HG02943 (cell line): ENCODE data around the gene PHLDB2.
A peak's percentile ranks its signal among the peaks of the same experiment; 100 is the strongest.

Experiments used
- ATAC-seq: cut with Tn5 transposase; IDR thresholded peaks from one replicate; pipeline ENCODE4 v1.9.1; 2021; ENCODE audit warnings: mild to moderate bottlenecking, low read depth, moderate library complexity; ENCODE audit not compliant: unreplicated experiment

Gene PHLDB2

DNA sequence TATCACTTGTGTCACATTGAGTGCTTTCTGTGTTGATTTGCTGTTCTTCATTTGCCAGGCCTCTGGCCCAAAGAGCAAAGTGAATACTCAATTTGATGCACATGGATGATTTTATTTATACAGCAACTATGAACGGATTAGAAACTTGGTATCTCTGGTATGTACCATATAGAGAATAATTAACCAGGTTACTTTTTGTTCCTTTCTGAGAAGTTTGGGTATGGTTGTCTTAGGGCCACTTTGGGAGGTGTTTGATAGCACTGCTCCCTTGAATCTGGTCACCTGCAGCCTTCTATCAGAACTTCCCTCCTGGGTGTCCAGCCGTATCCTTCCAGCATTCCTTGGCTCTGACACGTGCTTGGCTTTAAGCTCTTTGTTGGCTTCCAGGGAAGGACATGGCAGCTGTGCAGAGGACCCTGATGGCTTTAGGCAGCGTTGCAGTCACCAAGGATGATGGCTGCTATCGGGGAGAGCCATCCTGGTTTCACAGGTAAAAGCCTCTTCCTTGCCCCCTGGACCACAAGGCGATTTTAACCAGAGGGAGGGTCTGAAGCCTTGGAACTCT, 152.4 kb downstream of the PHLDB2 start:
- no peak for ATAC-seq

DNA sequence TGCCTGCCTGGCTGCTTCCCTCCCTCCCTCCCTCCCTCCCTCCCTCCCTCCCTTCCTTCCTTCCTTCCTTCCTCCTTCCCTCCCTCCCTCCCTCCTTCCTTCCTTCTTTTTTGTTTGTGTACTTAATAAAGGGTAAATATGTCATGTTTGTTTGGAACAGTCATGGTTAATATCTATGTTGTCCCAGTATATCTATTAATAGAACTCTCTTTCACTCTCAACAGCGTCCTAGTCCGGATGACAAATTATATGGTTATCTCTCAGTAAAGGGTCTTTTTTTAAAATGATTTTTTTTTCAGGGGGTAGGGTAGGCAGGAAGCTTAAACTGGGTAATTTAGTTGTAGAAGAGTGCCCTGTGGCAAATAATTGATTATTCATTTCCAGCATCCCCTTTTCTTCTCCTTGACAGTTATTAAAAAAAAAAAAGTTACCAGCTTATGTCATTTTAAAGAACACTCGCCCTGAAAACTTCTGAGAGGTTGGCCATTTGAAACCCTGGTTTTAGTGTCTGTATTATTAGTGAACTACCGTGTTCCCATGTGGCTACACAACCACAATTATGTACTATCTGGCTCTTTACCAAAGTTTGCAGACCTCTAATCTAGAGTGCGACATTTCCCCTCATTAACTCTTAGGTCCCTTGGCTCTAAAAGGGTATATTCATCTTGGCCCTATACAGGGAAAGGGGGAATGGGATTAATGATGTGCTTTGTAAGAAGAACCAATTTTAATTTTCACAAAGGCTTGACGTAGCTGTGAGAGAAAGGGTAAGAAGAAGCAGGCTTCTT, 153.3 kb downstream of the PHLDB2 start:
- ATAC-seq, result no peak

DNA sequence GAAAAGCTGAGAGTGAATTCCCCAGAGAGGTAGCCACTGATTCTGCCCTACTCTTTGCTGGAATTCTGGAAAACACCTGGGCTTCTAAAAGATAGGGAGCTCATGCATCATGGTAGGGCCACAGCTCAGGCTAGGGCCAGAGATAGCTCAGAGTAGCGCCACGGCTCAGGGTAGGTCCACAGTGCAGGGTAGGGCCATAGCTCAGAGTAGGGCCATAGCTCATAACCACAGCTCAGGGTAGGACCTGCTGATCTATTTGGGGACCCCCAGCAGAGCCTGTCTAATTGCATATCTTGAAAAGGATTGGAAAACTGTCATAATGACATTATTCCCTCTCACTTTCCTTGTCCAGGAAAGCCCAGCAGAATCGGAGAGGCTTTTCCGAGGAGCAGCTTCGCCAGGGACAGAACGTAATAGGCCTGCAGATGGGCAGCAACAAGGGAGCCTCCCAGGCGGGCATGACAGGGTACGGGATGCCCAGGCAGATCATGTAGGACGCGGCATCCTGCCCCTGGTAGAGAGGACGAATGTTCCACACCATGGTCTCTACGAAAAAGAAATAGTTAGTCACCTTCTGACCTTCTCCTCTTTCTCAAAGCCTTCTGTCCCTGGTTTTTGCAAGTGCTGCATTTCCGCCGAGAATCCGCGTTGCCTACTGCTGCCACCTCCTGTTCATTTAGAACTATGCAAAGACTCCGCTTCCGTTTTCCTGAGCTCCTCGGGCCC, 154.2 kb downstream of the PHLDB2 start:
- peak; percentile 73 for ATAC-seq

DNA sequence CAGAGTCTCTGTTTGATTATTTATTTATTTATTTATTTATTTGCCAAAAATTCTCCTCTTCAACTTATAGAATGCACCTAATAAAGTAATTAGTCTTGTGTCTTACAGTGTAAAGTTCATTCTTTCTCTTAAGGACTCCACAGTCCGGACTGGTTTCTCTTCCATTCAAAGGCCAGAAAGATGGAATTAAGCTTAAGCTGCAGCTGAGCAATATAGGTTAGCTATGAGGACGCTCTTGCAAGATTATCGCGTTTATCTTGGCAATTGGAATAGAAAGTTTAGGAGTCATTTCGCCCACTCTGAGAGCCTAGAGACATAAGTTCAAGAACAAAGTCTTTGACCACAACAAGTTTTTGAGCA, 154.7 kb downstream of the PHLDB2 start:
- no peak for ATAC-seq

DNA sequence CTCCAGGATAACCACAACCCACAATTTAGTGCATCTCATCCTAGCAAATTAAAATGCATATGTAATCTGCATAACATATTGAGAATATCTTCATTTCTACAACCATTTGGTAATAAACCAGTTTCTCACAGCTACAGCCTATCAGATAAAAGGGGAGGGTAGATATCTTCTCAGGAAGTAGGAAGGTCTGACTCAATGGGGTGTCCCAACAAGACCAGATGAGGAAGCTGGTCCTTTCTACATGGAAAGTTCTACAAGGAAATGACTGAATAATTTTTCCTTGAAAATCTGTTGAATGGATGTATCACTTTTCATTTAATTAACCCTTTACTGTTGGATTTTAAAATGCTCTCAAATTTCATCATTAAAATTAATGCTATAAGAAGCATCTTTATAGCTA, 158.0 kb downstream of the PHLDB2 start:
- no peak for ATAC-seq

DNA sequence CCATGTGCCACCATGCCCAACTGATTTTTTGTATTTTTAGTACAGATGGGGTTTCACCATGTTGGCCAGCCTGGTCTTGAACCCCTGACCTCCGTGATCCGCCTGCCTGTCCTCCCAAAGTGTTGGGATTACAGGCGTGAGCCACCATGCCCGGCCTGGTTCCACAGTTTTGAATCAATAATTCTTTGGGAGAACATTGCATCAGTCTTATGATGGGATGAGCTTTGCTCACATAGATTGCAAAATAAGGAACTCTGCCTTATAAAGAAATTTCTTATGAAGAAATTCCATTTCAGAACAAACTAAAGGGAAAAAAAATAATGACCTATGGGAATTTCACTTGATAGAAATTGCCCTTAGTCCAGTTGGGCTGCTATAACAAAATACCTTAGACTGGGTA, 159.6 kb downstream of the PHLDB2 start:
- no peak for ATAC-seq

DNA sequence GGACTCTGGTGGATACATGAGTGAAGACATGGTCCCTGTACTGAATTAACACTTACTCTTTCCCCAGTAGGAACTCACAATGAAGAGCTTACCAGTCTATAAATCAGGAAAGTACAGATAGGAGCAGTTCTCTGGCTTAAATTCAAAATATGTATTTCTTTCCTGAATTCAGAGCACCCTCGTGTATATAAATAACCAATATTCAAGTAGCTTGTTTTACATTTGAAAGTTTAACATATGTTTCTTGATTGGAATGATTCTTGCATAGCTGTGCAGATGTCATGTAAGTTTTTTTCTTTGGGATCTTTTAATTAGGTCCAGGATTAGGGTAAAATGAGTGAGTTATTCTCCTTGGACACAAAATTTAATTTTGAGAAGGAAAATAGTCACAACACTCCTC, 160.7 kb downstream of the PHLDB2 start:
- ATAC-seq, result no peak

DNA sequence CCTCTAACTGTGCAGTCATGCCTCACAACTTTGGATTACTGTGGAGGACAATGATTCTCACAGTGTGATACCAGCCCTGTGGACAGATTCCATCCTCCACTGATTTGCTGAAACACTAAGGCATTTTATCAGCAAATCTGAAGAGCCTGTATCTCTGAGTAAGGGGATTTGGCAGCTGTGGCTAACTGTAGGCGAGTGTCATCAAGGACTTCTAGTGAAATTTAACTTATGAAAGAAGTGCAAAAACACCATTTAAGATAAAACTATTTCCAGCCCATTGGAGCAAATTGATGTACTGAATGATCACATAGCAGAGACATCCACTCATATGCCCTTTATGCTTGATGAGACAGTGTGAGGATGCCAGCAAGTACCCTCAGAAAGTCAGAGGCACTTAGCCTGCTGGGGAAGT, 161.6 kb downstream of the PHLDB2 start:
- no peak for ATAC-seq
